ENCODE data around the gene FAM120A. TPM values are rescaled to one million over a fixed set of nuclear protein-coding genes. Genes with fewer than 3 reads are reported as not detected.

FAM120A gene
- total and polyA plus RNA-seq, 9 of the 15 experiments (the other 6 are each of a cell fraction or from before 2014, with no cell fraction given) = 8.7 to 71.0 (median 42.2) TPM

DNA sequence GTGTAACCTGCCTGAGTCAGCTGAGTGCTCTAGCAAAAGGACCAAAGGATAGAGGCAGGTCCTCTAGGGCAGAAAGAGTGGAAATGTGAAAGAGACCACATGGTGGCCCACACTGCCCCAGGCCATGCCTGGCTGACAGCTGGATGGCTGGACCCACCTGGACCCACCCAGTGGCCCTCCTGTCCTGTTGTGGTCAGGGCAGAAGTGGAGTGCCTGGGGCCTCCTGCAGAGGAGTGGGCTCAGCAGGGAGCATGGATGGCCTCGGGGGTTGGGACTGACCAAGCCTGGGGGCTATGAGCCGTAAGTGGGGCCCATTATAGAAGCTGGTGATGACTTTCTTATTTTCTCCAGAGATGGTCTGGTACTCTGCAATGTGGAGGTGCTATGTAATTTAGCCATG, 57.6 kb downstream of the FAM120A start:
- Histone ChIP-seq H3K4me1 (replicated peaks in 1 of 2; ENCODE audit: control insufficient read depth in 2 of 2, insufficient read depth in 2 of 2, low read length in 2 of 2) (peaks cover 0 to 10% of the 10 kb centered on the region in 2 experiments; a peak in 1 of 5 replicates), H3K27me3 (ENCODE audit: control insufficient read depth in 2 of 2, insufficient read depth in 2 of 2, low read length in 2 of 2) (no peaks in the 10 kb centered on the region), H3K4me2 (ENCODE audit: insufficient read depth, low read length) (no peak overlapping the region), H2AFZ (ENCODE audit: low read depth, low read length) (no peak overlapping the region), H3K36me3 (ENCODE audit: control insufficient read depth, insufficient read depth, low read length) (peaks cover 53% of the 10 kb centered on the region; the same call in 2 of the 3 replicates), H3K27ac (ENCODE audit: extremely low read depth, low read depth, low read length) (no peak overlapping the region), H4K20me1 (replicated peaks; ENCODE audit: control insufficient read depth, insufficient read depth, low read length) (peaks cover 22% of the 10 kb centered on the region), H3K9me1 (ENCODE audit: control insufficient read depth, insufficient read depth, low read length) (no peaks in the 10 kb centered on the region), H3K9me3 (replicated peaks; ENCODE audit: control insufficient read depth, insufficient read depth, low read depth, low read length) (no peaks in the 10 kb centered on the region), H3K79me2 (ENCODE audit: control insufficient read depth, insufficient read depth, low read length) (peaks cover 91% of the 10 kb centered on the region), H3K9ac (ENCODE audit: insufficient read depth in 1 of 2, low read depth in 2 of 2, low read length in 2 of 2) (peak overlapping the region in 1 of 2 experiments; percentile 76; a peak in 1 of 4 replicates), H3K4me3 (no peak overlapping the region)
- in situ Hi-C loops (cut with MboI) = no loop called here
- DNase-seq (ENCODE audit: extremely low read depth in 1 of 4, low spot score in 3 of 4) (no peak), ATAC-seq (no peak; the same call in 1 of the 3 replicates), FAIRE-seq (no peak)
- intact Hi-C loops (cut with micrococcal nuclease) = no loop called here
- ChIA-PET POLR2A (interaction anchor here (1.6 kb wide), 1 partner anchor 11 kb away, joined by 3 read pairs; no protein-coding TSS in a partner anchor), CTCF (ENCODE audit: low intra/inter-chr PET ratio) (no interaction called here)
- BruUV-seq (replicated peaks) = no TSS peak
- WGBS (ENCODE audit: insufficient coverage, low coverage, missing lambda C conversion rate) = 80% methylated on average over 2 of the region's 2 CpGs
- TF ChIP-seq, protein P1, sequence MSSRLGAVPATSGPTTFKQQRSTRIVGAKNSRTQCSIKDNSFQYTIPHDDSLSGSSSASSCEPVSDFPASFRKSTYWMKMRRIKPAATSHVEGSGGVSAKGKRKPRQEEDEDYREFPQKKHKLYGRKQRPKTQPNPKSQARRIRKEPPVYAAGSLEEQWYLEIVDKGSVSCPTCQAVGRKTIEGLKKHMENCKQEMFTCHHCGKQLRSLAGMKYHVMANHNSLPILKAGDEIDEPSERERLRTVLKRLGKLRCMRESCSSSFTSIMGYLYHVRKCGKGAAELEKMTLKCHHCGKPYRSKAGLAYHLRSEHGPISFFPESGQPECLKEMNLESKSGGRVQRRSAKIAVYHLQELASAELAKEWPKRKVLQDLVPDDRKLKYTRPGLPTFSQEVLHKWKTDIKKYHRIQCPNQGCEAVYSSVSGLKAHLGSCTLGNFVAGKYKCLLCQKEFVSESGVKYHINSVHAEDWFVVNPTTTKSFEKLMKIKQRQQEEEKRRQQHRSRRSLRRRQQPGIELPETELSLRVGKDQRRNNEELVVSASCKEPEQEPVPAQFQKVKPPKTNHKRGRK (tag; IDR thresholded peaks at IDR 0.05) = no peak
- no peak for TF ChIP-seq XRCC4 (IDR thresholded peaks at IDR 0.05; ENCODE audit: extremely low read depth, insufficient read depth, insufficient read length)
- TF ChIP-seq ZBTB1 (CRISPR knock-in tag; IDR thresholded peaks at IDR 0.05; ENCODE audit: borderline replicate concordance, low read depth) = no peak
- TF ChIP-seq CEBPB (tag; IDR thresholded peaks at IDR 0.05) = no peak
- no peak for TF ChIP-seq HDAC6 (IDR thresholded peaks at IDR 0.05; ENCODE audit: low read depth, low read length)
- no peak for TF ChIP-seq ZNF740 (CRISPR knock-in tag; IDR thresholded peaks at IDR 0.05)
- TF ChIP-seq ZNF740 (tag; IDR thresholded peaks at IDR 0.05) = no peak
- TF ChIP-seq ETV5 (CRISPR knock-in tag; IDR thresholded peaks at IDR 0.05; ENCODE audit: low read depth) = no peak
- no peak for TF ChIP-seq BHLHE40 (IDR thresholded peaks at IDR 0.05; ENCODE audit: low read length)
